GM23338 (cell line): ENCODE data around the gene NR2C2AP.

ENCODE experiments used
- CREB1 ChIP-seq: fragments of 250-450 bp; sonication (Bioruptor Pico); IDR thresholded peaks from 2 replicates; pipeline ENCODE4 v1.5.0; 2020; ENCODE audit warnings: low read depth, mild to moderate bottlenecking, moderate library complexity
- CTCF ChIP-seq, 2 experiments: fragments of 200-600 bp in 1 of 2; sonication (generic) in 1 of 2; conservative IDR thresholded peaks; 2 replicates each; pipeline versions ENCODE4 v1.5.1 to v1.6.1; 2016 to 2017; ENCODE audit warnings: antibody characterized with exemption in 2 of 2, low read depth in 2 of 2, mild to moderate bottlenecking in 2 of 2, moderate library complexity in 1 of 2
- ETS1 ChIP-seq: IDR thresholded peaks from 2 replicates; pipeline ENCODE4 v1.6.1; 2016; ENCODE audit warnings: antibody characterized with exemption
- EZH2 ChIP-seq: fragments of 200-600 bp; sonication (generic); IDR thresholded peaks from one replicate; pipeline ENCODE4 v1.8.0; 2017; ENCODE audit warnings: antibody characterized with exemption, mild to moderate bottlenecking, low read depth; ENCODE audit not compliant: unreplicated experiment
- EZH2phosphoT487 ChIP-seq: fragments of 200-600 bp; sonication (generic); IDR thresholded peaks from one replicate; pipeline ENCODE4 v1.8.1; 2018; ENCODE audit warnings: antibody characterized with exemption; ENCODE audit not compliant: unreplicated experiment
- JUNB ChIP-seq: IDR thresholded peaks from one replicate; pipeline ENCODE4 v1.6.1; 2016; ENCODE audit warnings: antibody characterized with exemption; ENCODE audit not compliant: unreplicated experiment
- POLR2AphosphoS5 ChIP-seq: IDR thresholded peaks from 2 replicates; pipeline ENCODE4 v1.6.1; 2016; ENCODE audit warnings: antibody characterized with exemption, low read depth
- REST ChIP-seq: IDR thresholded peaks from one replicate; pipeline ENCODE4 v1.6.1; 2018; ENCODE audit warnings: antibody characterized with exemption; ENCODE audit not compliant: unreplicated experiment

- TF ChIP-seq CTCF (conservative IDR thresholded peaks at IDR 0.05; ENCODE audit: low read depth in 2 of 2), result no peak
- TF ChIP-seq EZH2, result no peak
- no peak for TF ChIP-seq CREB1
- TF ChIP-seq EZH2phosphoT487, result no peak
- TF ChIP-seq POLR2AphosphoS5, result no peak
- TF ChIP-seq REST, result no peak
- no peak for TF ChIP-seq JUNB
- TF ChIP-seq ETS1, result no peak
These were observed 1.2 kb downstream of the NR2C2AP start for GRCh38 chr19:19201697-19202630.
